Measurements from ENCODE around the gene ADGRB2. TPM values are rescaled to one million over a fixed set of nuclear protein-coding genes. Genes with fewer than 3 reads are reported as not detected.

The ADGRB2 gene
- total RNA-seq, 1 experiment from 2014 or later, result 10.9 TPM

GRCh38 chr1:31678681-31679080 lies 85.5 kb downstream of the ADGRB2 start:
- Histone ChIP-seq H3K14ac (ENCODE audit: insufficient read depth, low read length) (no peak overlapping the region), H2AK5ac (ENCODE audit: insufficient read length, low read length) (no peak overlapping the region), H3K9me3 (ENCODE audit: control insufficient read depth, low read depth, low read length) (no peaks in the 10 kb centered on the region), H4K8ac (replicated peaks; ENCODE audit: insufficient read length, low read depth, low read length) (no peak overlapping the region), H2AFZ (ENCODE audit: low read length) (no peak overlapping the region), H3K23ac (ENCODE audit: insufficient read length, low read depth, low read length) (no peak overlapping the region), H3K27ac (ENCODE audit: insufficient read length, low read depth, low read length) (no peak overlapping the region), H2BK20ac (ENCODE audit: low read depth, low read length, poor library complexity, severe bottlenecking) (no peak overlapping the region), H3K79me1 (ENCODE audit: insufficient read depth, low read depth, low read length, poor library complexity, severe bottlenecking) (no peaks in the 10 kb centered on the region), H2BK12ac (ENCODE audit: insufficient read length, low read depth, low read length) (no peak overlapping the region), H4K20me1 (ENCODE audit: control insufficient read depth, insufficient read depth, insufficient read length) (no peaks in the 10 kb centered on the region), H3K79me2 (ENCODE audit: insufficient read depth, low read length) (no peaks in the 10 kb centered on the region), H4K5ac (ENCODE audit: insufficient read length, low read depth, low read length) (no peak overlapping the region), H2BK5ac (ENCODE audit: insufficient read length, low read length) (no peak overlapping the region), H3K4me1 (ENCODE audit: insufficient read depth, low read length) (no peaks in the 10 kb centered on the region), H3K4me2 (ENCODE audit: insufficient read depth, insufficient read length, low read length) (no peak overlapping the region), H3K23me2 (ENCODE audit: insufficient read length, low read depth, low read length, poor library complexity, severe bottlenecking) (no peaks in the 10 kb centered on the region), H3K27me3 (ENCODE audit: insufficient read depth, low read length) (no peaks in the 10 kb centered on the region), H2BK15ac (ENCODE audit: low read depth, low read length) (no peak overlapping the region), H3K56ac (ENCODE audit: insufficient read length, low read depth, low read length) (no peak overlapping the region), H3T11ph (ENCODE audit: low read length) (no peak overlapping the region), H4K91ac (ENCODE audit: insufficient read length, low read depth, low read length) (no peak overlapping the region), H3K9ac (ENCODE audit: extremely low read depth, insufficient read length, low read length) (no peak overlapping the region), H3K4ac (ENCODE audit: low read depth, low read length) (no peak overlapping the region), H2BK120ac (ENCODE audit: low read depth, low read length, poor library complexity, severe bottlenecking) (no peak overlapping the region), H3K18ac (ENCODE audit: insufficient read length, low read depth, low read length) (no peak overlapping the region)
- H3K4me3 Mint-ChIP-seq, result no peak overlapping the region
- no peaks in the 10 kb centered on the region for H3K27me3 Mint-ChIP-seq (ENCODE audit: low read depth)
- no CpG with 5 or more reads among the region's 4 CpGs for WGBS (ENCODE audit: extremely low coverage, insufficient read length, low lambda C conversion rate)
- H3K36me3 Mint-ChIP-seq (ENCODE audit: insufficient read depth in 1 of 3, low read depth in 3 of 3), result no peaks in the 10 kb centered on the region
- peaks cover 2 to 13% of the 10 kb centered on the region in 2 experiments; a peak in 3 of 4 replicates for H3K4me1 Mint-ChIP-seq
- TF ChIP-seq, protein P1, sequence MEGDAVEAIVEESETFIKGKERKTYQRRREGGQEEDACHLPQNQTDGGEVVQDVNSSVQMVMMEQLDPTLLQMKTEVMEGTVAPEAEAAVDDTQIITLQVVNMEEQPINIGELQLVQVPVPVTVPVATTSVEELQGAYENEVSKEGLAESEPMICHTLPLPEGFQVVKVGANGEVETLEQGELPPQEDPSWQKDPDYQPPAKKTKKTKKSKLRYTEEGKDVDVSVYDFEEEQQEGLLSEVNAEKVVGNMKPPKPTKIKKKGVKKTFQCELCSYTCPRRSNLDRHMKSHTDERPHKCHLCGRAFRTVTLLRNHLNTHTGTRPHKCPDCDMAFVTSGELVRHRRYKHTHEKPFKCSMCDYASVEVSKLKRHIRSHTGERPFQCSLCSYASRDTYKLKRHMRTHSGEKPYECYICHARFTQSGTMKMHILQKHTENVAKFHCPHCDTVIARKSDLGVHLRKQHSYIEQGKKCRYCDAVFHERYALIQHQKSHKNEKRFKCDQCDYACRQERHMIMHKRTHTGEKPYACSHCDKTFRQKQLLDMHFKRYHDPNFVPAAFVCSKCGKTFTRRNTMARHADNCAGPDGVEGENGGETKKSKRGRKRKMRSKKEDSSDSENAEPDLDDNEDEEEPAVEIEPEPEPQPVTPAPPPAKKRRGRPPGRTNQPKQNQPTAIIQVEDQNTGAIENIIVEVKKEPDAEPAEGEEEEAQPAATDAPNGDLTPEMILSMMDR (conservative IDR thresholded peaks at IDR 0.05), result no peak
- no peaks in the 10 kb centered on the region; a peak in 1 of 5 replicates for H3K9me3 Mint-ChIP-seq
- DNase-seq, result no peak
- no peak overlapping the region; a peak in 1 of 7 replicates for H3K27ac Mint-ChIP-seq
